Stimulated activated CD8-positive, alpha-beta memory T cell treated with anti-CD3 and anti-CD28 coated beads, Interleukin-2, amount 100 ng/mL, for 48 hours (primary cell): ENCODE results near the gene MAGI1.

Experiments
- DNase-seq, 2 donors: peaks; one replicate each; pipeline ENCODE4 v3.0.0-alpha.2; 2020; ENCODE audit warnings: low read depth in 2 of 2

MAGI1 gene

DNA sequence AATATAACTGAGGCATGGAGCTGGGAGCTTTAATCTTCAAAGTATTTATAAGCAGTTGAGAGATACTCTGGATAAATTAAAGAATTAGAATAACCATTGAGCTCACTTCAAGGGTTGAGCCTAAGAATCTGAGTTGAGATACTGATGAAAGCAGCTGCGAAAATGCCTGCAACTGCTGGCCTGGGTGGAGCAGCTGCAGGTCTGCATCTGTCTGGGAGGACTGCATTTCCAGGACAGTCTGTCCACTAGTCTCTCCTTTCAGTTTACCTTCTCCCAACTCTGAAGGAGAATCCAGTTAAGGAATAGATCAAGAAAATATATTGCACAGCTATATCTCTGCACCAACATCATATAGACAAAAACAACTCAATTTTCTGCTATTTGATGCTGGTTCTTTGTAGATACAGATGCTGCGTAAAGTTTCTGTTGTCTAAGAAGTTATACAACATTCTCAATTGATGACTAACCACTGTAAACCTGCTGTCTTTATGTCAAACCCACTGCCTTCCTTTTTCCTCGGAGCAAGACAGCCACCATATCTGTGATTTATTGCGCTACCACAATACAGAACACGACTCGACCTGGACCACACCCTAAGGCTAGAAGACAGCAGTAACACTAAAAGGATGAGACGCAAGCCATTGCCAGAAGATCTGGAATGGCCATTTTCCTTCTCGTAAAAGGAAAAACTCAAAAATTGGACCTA, 245.1 kb downstream of the MAGI1 start:
- DNase-seq, result no peak

DNA sequence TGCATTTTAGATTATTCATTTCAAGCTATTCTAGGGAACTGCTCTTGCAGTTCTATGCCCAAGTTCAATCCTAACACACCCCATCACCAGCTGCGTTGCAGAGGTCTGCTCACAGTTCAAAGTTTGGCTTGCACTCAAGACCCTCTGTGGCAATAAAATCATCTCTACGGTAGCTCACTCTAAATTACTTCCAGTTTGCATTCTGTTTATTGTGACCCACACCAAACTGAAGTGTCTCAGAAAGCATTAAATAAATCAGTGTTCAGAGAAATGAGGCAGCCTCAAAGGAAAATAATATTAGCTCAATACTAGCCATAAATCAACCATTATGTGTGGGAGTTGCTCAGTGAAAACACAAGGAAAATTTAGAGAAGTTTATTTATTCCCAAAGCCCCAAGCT, 250.3 kb downstream of the MAGI1 start:
- DNase-seq, result no peak

- DNase-seq, result no peak
Observed at GRCh38 chr3:65787827-65788226, 250.9 kb downstream of the MAGI1 start.

GRCh38 chr3:65787340-65787739, 251.4 kb downstream of the MAGI1 start:
- no peak for DNase-seq

DNA sequence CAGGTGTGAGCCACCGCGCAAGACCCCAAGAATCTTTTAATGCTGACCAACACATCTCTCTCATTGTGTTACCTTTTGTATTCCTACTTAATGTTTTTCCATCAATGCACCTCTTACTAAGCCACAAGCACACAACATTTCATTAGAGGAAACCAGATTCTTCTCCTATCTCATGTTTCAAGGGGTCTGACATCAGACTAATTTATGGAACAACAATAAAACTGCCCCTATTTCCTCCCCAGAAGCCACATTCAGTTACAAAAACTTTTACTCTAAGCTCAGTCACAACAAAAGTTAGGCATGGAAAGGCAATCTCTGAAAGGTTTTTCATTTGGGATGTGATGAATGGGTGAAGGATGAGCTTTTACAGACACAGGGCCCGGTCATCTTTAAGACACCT, 251.8 kb downstream of the MAGI1 start:
- no peak for DNase-seq

- no peak for DNase-seq
Observed at GRCh38 chr3:65785065-65785645, 253.6 kb downstream of the MAGI1 start.

DNA sequence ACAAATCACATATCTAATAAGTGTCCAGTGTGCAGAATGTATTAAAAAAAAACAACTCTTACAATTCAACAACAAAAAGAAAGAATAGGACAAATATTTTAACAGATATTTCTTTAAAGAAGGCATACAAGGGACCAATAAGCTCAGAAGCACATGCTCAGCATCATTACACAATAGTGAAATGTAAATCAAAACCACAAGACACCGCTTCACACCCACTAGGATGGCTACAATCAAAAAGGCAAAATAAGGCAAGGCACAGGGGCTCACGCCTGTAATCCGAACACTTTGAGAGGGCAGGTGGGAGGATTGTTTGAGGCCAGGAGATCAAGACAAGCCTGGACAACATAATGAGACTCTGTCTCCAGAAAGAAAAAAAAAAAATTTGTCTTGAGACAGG, 255.6 kb downstream of the MAGI1 start:
- no peak for DNase-seq

- DNase-seq, result no peak
Observed at GRCh38 chr3:65781594-65781993, 257.1 kb downstream of the MAGI1 start.

DNA sequence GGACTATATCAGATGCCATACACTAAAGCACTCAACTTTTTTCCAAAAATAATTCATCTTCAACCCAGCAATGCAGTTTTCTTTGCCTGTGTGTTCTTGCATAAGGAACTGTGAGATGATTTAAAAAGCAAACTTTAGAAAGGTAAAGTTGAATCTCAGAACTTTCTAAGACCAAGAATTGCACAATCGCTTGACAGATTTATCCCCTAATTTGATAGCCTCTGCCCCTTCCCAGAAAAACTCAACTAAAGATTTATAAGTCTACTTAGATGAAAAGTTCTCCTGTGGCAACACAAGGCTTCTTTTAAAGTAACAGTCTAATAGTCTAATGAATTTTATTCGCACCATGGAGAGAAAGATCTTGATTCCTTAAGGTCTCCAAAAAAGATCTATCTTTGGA, 259.3 kb downstream of the MAGI1 start:
- no peak for DNase-seq

- DNase-seq, result no peak
Observed at GRCh38 chr3:65778968-65779367, 259.8 kb downstream of the MAGI1 start.

DNA sequence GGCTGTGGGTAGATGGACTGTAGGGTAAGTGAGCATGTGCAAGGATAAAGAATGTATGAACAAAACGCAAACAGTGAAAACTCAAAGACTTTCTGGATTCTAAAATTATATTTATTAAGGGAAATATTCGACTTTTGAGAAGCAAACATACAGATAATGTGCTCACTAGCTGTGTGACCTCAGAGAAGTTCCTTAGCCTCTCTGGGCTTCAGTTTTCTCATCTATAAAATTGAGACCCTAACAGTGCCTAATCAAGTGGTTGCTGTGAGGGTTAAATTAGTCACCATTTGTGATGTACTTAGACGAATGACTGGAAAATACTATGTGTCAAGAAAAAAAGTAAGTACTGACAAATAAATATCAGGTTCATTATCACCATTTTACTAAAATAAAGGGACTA, 261.7 kb downstream of the MAGI1 start:
- DNase-seq, result no peak

- DNase-seq, result no peak
Observed at GRCh38 chr3:65776494-65776893, 262.2 kb downstream of the MAGI1 start.

DNA sequence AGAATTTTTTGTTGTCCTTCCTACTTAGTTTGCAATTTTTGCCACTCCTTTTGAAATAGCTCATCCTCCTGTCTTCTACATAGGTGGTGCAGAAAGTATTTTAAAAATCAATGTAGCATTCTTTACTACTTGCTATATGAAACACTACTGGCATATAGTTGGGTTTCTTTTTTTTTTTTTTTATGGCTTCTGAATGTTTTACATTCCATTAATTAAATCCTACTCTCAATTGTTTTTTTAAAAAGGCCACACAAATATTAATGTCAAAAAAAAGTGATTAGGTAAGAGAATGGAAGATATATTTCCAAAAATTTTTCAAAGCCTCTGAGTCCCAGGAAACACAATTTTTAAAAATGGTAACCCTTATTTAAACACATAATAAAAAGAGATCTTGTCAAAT, 262.6 kb downstream of the MAGI1 start:
- DNase-seq, result no peak

GRCh38 chr3:65772758-65773157, 266.0 kb downstream of the MAGI1 start:
- DNase-seq, result no peak

GRCh38 chr3:65767551-65767950, 271.2 kb downstream of the MAGI1 start:
- DNase-seq, result no peak

DNA sequence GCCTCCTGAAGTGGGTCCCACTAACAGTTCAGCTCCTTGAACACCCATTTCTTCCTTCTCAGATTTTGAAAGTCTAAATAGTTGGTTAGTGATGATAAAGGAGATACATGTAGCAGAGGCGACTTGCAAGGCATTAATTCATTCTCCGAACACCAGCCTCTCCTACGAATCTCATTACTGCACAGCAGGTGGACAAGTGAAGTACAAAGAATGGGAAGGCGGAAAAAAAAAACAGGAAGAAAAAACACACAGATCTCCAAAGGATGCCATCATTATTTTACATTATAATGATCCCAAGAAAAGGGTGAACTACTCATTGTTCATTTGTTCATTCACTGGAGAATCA, 276.5 kb downstream of the MAGI1 start:
- no peak for DNase-seq

DNA sequence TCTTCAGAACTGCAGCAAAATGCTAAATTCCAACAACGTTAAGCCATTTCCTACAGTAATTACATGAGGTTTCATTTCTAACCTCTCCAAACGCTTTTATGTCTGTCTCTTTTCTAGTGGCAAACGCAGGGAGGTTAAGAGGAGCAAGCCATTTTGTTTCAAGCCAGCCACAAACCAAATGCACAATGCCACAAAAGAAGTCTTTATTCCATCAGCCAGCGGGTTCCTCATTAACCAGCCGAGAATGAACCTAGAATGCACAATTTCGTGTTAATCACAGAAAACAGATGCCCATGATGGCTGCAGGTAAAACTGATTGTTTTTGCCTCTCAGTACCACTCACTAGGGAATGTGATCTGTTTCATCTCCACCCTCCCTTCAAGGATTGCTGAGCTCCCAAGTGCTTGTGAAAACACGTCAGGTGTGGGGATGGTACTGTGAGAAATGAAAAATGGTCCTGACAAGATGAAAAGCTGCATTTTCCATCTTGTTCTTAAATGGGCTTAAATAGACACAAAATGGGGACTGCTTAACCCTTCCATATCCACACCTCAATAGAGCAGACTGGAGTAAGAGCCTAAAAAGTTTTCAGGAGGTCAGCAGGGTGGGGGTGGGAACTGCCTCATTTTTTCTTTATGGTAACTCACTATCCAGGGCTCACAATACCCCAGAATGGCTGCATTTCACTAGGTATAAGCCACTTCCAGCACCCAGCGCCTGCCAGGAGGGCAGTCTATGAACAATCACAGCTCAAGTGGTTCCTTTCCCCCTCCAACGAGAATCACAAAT, 277.1 kb downstream of the MAGI1 start:
- DNase-seq, result no peak

DNA sequence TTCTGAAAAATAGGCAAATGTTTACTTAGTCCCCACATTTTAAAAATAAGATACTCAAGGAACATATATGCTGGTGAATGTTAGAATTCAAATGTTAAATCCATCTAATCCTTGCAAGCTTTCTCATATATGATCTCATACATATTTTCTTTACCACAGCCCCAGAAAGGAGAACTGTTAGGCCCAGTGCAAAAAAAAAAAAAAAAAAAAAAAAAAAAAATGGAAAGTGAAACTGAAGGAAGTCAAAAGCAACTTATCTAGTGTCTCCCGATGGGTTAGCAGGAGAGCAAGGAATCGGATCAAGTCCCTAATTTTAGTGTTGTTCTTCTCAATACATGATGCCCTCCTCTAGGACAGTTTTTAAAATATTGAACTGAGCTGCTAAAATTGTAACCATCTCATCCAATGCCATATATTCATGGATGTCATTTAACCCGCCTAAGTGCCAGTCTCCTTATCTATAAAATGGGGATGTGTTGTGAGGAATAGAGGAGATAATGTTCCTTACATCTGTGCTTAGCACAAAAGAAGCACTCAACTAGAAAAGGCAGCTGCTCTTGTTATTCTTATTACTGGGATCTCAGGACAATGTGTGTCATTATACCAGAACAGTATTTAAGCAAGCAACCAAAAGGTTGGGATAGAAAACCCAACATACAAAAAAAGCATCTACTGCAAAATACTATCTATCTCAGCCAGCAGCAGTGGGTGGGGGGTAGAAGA, 279.7 kb downstream of the MAGI1 start:
- no peak for DNase-seq

- no peak for DNase-seq
Observed at GRCh38 chr3:65758438-65758837, 280.3 kb downstream of the MAGI1 start.

DNA sequence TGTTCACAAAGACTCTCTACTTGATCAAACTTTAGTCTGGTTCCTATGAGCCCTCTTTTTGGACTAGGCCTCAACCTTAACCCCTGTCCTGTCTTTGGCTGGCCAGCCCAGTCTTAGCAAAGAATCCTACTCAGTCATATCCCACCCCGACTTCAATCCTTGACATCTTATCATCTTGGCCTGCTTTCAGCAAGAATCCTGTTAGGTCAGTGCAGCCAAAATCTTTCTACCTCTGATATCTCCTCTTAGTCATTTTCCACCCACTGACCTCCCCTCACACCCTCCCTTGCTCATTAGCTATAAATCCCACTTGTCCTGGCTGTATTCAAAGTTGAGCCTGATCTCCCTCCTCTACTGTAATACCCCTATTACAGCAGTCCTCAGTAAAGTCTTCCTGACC, 286.1 kb downstream of the MAGI1 start:
- no peak for DNase-seq

GRCh38 chr3:65751123-65751700, 287.5 kb downstream of the MAGI1 start:
- DNase-seq, result peak in 1 of 2 donors; percentile 10

GRCh38 chr3:65749066-65749465, 289.7 kb downstream of the MAGI1 start:
- no peak for DNase-seq
